ENCODE data around the gene FAIM2.

Gene FAIM2

GRCh38 chr12:49917166-49917787, 13.6 kb upstream of the FAIM2 start:
- peak; percentile 78 for DNase-seq (ENCODE audit: insufficient read length, low spot score)
- TF ChIP-seq CTCF (IDR thresholded peaks at IDR 0.05; ENCODE audit: insufficient read depth, missing control alignments): no peak
- peak; percentile 35 for FAIRE-seq

GRCh38 chr12:49916129-49916919, 12.6 kb upstream of the FAIM2 start:
- FAIRE-seq (no peak), DNase-seq (ENCODE audit: insufficient read length, low spot score) (no peak)
- no peak for TF ChIP-seq CTCF (IDR thresholded peaks at IDR 0.05; ENCODE audit: insufficient read depth, missing control alignments)

- DNase-seq (ENCODE audit: insufficient read length, low spot score): no peak
- FAIRE-seq: no peak
- TF ChIP-seq CTCF (IDR thresholded peaks at IDR 0.05; ENCODE audit: insufficient read depth, missing control alignments): no peak
Measured at GRCh38 chr12:49912345-49913255, 8.9 kb upstream of the FAIM2 start.

GRCh38 chr12:49911213-49911605, 7.5 kb upstream of the FAIM2 start:
- DNase-seq (ENCODE audit: insufficient read length, low spot score): no peak
- FAIRE-seq: no peak

GRCh38 chr12:49910331-49911212, 6.9 kb upstream of the FAIM2 start:
- TF ChIP-seq CTCF (IDR thresholded peaks at IDR 0.05; ENCODE audit: insufficient read depth, missing control alignments): no peak
- no peak for FAIRE-seq
- no peak for DNase-seq (ENCODE audit: insufficient read length, low spot score)

More at GRCh38 chr12:49911213-49911605, 7.5 kb upstream of the FAIM2 start:
- no peak for TF ChIP-seq CTCF (IDR thresholded peaks at IDR 0.05; ENCODE audit: insufficient read depth, missing control alignments)

GRCh38 chr12:49909826-49910225, 6.1 kb upstream of the FAIM2 start:
- no peak for TF ChIP-seq CTCF (IDR thresholded peaks at IDR 0.05; ENCODE audit: insufficient read depth, missing control alignments)
- no peak for DNase-seq (ENCODE audit: insufficient read length, low spot score)
- FAIRE-seq: no peak
